HG03469 (cell line): Measurements from ENCODE around the gene RPS6KL1.
"Not testable (repeated sequence)": the region's sequence is repeated elsewhere in the genome, so short reads cannot be mapped to it uniquely, and the experiment has no call there.

Experiments used
- ATAC-seq: cut with Tn5 transposase; IDR thresholded peaks from one replicate; pipeline ENCODE4 v1.9.1; 2021; ENCODE audit warnings: mild to moderate bottlenecking, moderate library complexity, moderate number of reproducible peaks; ENCODE audit not compliant: unreplicated experiment

The RPS6KL1 gene

GRCh38 chr14:74937171-74937570 is 14.1 kb upstream of the RPS6KL1 start:
- ATAC-seq, result no peak

GRCh38 chr14:74936731-74937130 is 13.7 kb upstream of the RPS6KL1 start:
- no peak for ATAC-seq

GRCh38 chr14:74936151-74936550 is 13.1 kb upstream of the RPS6KL1 start:
- ATAC-seq, result no peak

GRCh38 chr14:74935360-74935680 is 12.3 kb upstream of the RPS6KL1 start:
- ATAC-seq, result no peak

- no peak for ATAC-seq
Measured at GRCh38 chr14:74934476-74935359, 11.7 kb upstream of the RPS6KL1 start.

- ATAC-seq, result no peak
Measured at GRCh38 chr14:74934041-74934440, 11.0 kb upstream of the RPS6KL1 start.

- not testable (repeated sequence) for ATAC-seq
Measured at GRCh38 chr14:74932936-74933335, 9.9 kb upstream of the RPS6KL1 start.

- no peak for ATAC-seq
Measured at GRCh38 chr14:74932401-74932901, 9.4 kb upstream of the RPS6KL1 start.

GRCh38 chr14:74931744-74932143 is 8.7 kb upstream of the RPS6KL1 start:
- ATAC-seq, result not testable (repeated sequence)

GRCh38 chr14:74929242-74929641 is 6.2 kb upstream of the RPS6KL1 start:
- no peak for ATAC-seq

- ATAC-seq, result no peak
Measured at GRCh38 chr14:74927225-74927624, 4.2 kb upstream of the RPS6KL1 start.

- ATAC-seq, result no peak
Measured at GRCh38 chr14:74924061-74924460, 1.0 kb upstream of the RPS6KL1 start.

- ATAC-seq, result no peak
Measured at GRCh38 chr14:74921987-74922751, 891 bp downstream of the RPS6KL1 start.

- no peak for ATAC-seq
Measured at GRCh38 chr14:74921053-74921620, 1.9 kb downstream of the RPS6KL1 start.

GRCh38 chr14:74920281-74920680 is 2.8 kb downstream of the RPS6KL1 start:
- ATAC-seq, result no peak

- no peak for ATAC-seq
Measured at GRCh38 chr14:74919421-74920165, 3.5 kb downstream of the RPS6KL1 start.

GRCh38 chr14:74918380-74918779 is 4.7 kb downstream of the RPS6KL1 start:
- no peak for ATAC-seq

- ATAC-seq, result no peak
Measured at GRCh38 chr14:74917646-74918081, 5.4 kb downstream of the RPS6KL1 start.

GRCh38 chr14:74917178-74917543 is 5.9 kb downstream of the RPS6KL1 start:
- ATAC-seq, result no peak

- ATAC-seq, result no peak
Measured at GRCh38 chr14:74915826-74916225, 7.2 kb downstream of the RPS6KL1 start.

GRCh38 chr14:74915426-74915825 is 7.6 kb downstream of the RPS6KL1 start:
- ATAC-seq, result no peak
